H1 (cell line): ENCODE measurements around the gene SRPRA.

Experiments used
- ATF3 ChIP-seq: IDR thresholded peaks from 2 replicates; pipeline ENCODE4 v1.6.1; 2011; ENCODE audit warnings: low read depth, mild to moderate bottlenecking, low read length; ENCODE audit not compliant: insufficient read depth
- CBX5 ChIP-seq: fragments of 300-800, 300-1000 bp; sonication (generic); IDR thresholded peaks from 2 replicates; pipeline ENCODE4 v1.7.1; 2016; ENCODE audit warnings: antibody characterized with exemption, low read length, low read depth
- CEBPB ChIP-seq: IDR thresholded peaks from 2 replicates; pipeline ENCODE4 v1.6.1; 2012; ENCODE audit warnings: low read depth, low read length
- CTCF ChIP-seq, 3 experiments: IDR thresholded peaks; 1 replicate in 2 of 3; 2 replicates in 1 of 3; pipeline versions ENCODE4 v1.5.1 to v1.6.1; 2011; ENCODE audit warnings: low read length in 3 of 3, mild to moderate bottlenecking in 3 of 3, inconsistent platforms in 2 of 3, low read depth in 1 of 3, moderate library complexity in 1 of 3; ENCODE audit not compliant: insufficient read depth in 1 of 3; ENCODE audit errors: control extremely low read depth in 1 of 3
- E2F6 ChIP-seq: IDR thresholded peaks from 2 replicates; pipeline ENCODE4 v1.6.1; 2012; ENCODE audit warnings: inconsistent platforms
- EP300 ChIP-seq, 2 experiments: IDR thresholded peaks; 1 replicate in 1 of 2; 2 replicates in 1 of 2; pipeline ENCODE4 v1.6.1; 2011 to 2012; ENCODE audit warnings: low read depth in 2 of 2, low read length in 2 of 2, mild to moderate bottlenecking in 2 of 2, borderline replicate concordance in 1 of 2, inconsistent platforms in 1 of 2, moderate library complexity in 1 of 2
- EZH2 ChIP-seq: fragments of 200-600 bp; sonication (generic); IDR thresholded peaks from 2 replicates; pipeline ENCODE4 v1.7.1; 2012; ENCODE audit warnings: low read depth, mild to moderate bottlenecking, moderate library complexity, low read length, inconsistent platforms; ENCODE audit not compliant: severe bottlenecking
- MAX ChIP-seq: IDR thresholded peaks from 2 replicates; pipeline ENCODE4 v1.6.1; 2012; ENCODE audit warnings: inconsistent platforms
- POLR2A ChIP-seq, 2 experiments: IDR thresholded peaks; 1 replicate in 1 of 2; 2 replicates in 1 of 2; pipeline ENCODE4 v1.6.1; 2011; ENCODE audit warnings: low read depth in 2 of 2, low read length in 2 of 2, mild to moderate bottlenecking in 2 of 2; ENCODE audit errors: control extremely low read depth in 1 of 2
- POLR2AphosphoS5 ChIP-seq: IDR thresholded peaks from 2 replicates; pipeline ENCODE4 v1.6.1; 2011; ENCODE audit warnings: low read depth, low read length
- RNF2 ChIP-seq: fragments of 200-900, 300-1000 bp; sonication (generic); IDR thresholded peaks from 2 replicates; pipeline ENCODE4 v1.7.1; 2016; ENCODE audit warnings: borderline replicate concordance, low read depth, mild to moderate bottlenecking, antibody characterized with exemption, low read length; ENCODE audit not compliant: poor library complexity, severe bottlenecking; ENCODE audit errors: missing control alignments
- SUZ12 ChIP-seq: fragments of 200-600 bp; sonication (generic); IDR thresholded peaks from 2 replicates; pipeline ENCODE4 v1.6.1; 2012; ENCODE audit warnings: mild to moderate bottlenecking, inconsistent platforms, low read length, moderate library complexity, mixed read lengths
- USF2 ChIP-seq: IDR thresholded peaks from 2 replicates; pipeline ENCODE4 v1.6.1; 2011; ENCODE audit warnings: low read length, improper control_type of control experiment
- ZNF274 ChIP-seq: IDR thresholded peaks from 2 replicates; pipeline ENCODE4 v1.7.0; 2012; ENCODE audit warnings: low read length, borderline replicate concordance; ENCODE audit errors: extremely low read depth

- TF ChIP-seq POLR2AphosphoS5: no peak
- no peak for TF ChIP-seq USF2
- no peak for TF ChIP-seq RNF2
- no peak for TF ChIP-seq MAX
- TF ChIP-seq ZNF274: no peak
- no peak for TF ChIP-seq CTCF (IDR thresholded peaks at IDR 0.05; ENCODE audit: control extremely low read depth in 1 of 3, insufficient read depth in 1 of 3, low read depth in 1 of 3, low read length in 3 of 3)
- TF ChIP-seq E2F6: no peak
- TF ChIP-seq EZH2: no peak
- TF ChIP-seq EP300 (IDR thresholded peaks at IDR 0.05; ENCODE audit: borderline replicate concordance in 1 of 2, low read depth in 2 of 2, low read length in 2 of 2): no peak
- no peak for TF ChIP-seq ATF3
- TF ChIP-seq POLR2A (IDR thresholded peaks at IDR 0.05; ENCODE audit: control extremely low read depth in 1 of 2, low read depth in 2 of 2, low read length in 2 of 2): no peak
- no peak for TF ChIP-seq CEBPB
- no peak for TF ChIP-seq SUZ12
- no peak for TF ChIP-seq CBX5
Observed at GRCh38 chr11:126312961-126313360, 44.3 kb upstream of the SRPRA start.
